ENCODE measurements around the gene SPRR5. TPM values are rescaled to one million over a fixed set of nuclear protein-coding genes. Genes with fewer than 3 reads are reported as not detected.

The SPRR5 gene
- total and polyA plus RNA-seq, 2 of the 4 experiments (the other 2 are of a cell fraction) = not detected

DNA sequence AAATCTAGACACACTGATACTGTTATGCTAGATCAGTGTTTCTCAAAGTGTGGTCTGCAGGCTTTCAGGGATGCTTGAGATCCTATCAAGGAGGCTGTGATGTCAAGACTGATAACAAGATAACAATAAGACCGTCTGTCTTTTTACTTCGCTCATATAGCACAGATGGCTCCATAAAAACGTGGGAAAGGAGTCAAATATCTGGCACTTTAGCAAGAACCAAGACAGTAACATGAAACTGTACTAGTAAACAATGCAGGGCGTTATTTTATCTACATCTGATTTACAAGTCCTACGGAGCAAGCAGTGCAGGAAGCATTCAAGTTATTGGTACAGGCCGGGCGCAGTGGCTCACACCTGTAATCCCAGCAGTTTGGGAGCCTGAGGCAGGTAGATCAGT is 50.9 kb downstream of the SPRR5 start:
- CTCF ChIA-PET = no interaction called here
- TF ChIP-seq FOS (IDR thresholded peaks at IDR 0.05; ENCODE audit: low read depth, low read length) (no peak), BHLHE40 (IDR thresholded peaks at IDR 0.05; ENCODE audit: low read depth, low read length) (no peak), MAZ (IDR thresholded peaks at IDR 0.05; ENCODE audit: borderline replicate concordance, low read depth, low read length) (no peak), CEBPB (IDR thresholded peaks at IDR 0.05; ENCODE audit: low read depth, low read length) (no peak), MAFK (IDR thresholded peaks at IDR 0.05; ENCODE audit: low read depth, low read length) (no peak), RCOR1 (IDR thresholded peaks at IDR 0.05; ENCODE audit: insufficient replicate concordance, low read length) (no peak), NFE2L2 (IDR thresholded peaks at IDR 0.05; ENCODE audit: low read depth, low read length) (no peak), RAD21 (IDR thresholded peaks at IDR 0.05; ENCODE audit: low read length) (no peak), RFX5 (IDR thresholded peaks at IDR 0.05; ENCODE audit: low read depth, low read length) (no peak), USF2 (IDR thresholded peaks at IDR 0.05; ENCODE audit: low read depth, low read length) (no peak), POLR2A (IDR thresholded peaks at IDR 0.05; ENCODE audit: low read depth, low read length) (no peak)
- TF ChIP-seq, protein P1, sequence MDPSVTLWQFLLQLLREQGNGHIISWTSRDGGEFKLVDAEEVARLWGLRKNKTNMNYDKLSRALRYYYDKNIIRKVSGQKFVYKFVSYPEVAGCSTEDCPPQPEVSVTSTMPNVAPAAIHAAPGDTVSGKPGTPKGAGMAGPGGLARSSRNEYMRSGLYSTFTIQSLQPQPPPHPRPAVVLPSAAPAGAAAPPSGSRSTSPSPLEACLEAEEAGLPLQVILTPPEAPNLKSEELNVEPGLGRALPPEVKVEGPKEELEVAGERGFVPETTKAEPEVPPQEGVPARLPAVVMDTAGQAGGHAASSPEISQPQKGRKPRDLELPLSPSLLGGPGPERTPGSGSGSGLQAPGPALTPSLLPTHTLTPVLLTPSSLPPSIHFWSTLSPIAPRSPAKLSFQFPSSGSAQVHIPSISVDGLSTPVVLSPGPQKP (IDR thresholded peaks at IDR 0.05; ENCODE audit: borderline replicate concordance, low read depth, low read length) = no peak
- TF ChIP-seq, protein P2, sequence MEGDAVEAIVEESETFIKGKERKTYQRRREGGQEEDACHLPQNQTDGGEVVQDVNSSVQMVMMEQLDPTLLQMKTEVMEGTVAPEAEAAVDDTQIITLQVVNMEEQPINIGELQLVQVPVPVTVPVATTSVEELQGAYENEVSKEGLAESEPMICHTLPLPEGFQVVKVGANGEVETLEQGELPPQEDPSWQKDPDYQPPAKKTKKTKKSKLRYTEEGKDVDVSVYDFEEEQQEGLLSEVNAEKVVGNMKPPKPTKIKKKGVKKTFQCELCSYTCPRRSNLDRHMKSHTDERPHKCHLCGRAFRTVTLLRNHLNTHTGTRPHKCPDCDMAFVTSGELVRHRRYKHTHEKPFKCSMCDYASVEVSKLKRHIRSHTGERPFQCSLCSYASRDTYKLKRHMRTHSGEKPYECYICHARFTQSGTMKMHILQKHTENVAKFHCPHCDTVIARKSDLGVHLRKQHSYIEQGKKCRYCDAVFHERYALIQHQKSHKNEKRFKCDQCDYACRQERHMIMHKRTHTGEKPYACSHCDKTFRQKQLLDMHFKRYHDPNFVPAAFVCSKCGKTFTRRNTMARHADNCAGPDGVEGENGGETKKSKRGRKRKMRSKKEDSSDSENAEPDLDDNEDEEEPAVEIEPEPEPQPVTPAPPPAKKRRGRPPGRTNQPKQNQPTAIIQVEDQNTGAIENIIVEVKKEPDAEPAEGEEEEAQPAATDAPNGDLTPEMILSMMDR (conservative IDR thresholded peaks at IDR 0.05; ENCODE audit: low read depth, low read length) = no peak
- Histone ChIP-seq H3K9me3 (ENCODE audit: control insufficient read depth, insufficient read depth, low read length) (no peaks in the 10 kb centered on the region), H4K5ac (ENCODE audit: low read depth, low read length) (no peak overlapping the region), H2AK9ac (replicated peaks; ENCODE audit: low read depth, low read length, poor library complexity) (no peak overlapping the region), H2BK120ac (ENCODE audit: low read depth, low read length) (no peak overlapping the region), H2AFZ (replicated peaks; ENCODE audit: low read length, poor library complexity) (no peak overlapping the region), H2BK15ac (ENCODE audit: low read depth, low read length) (no peak overlapping the region), H3K27me3 (ENCODE audit: control insufficient read depth, insufficient read depth, low read length) (no peaks in the 10 kb centered on the region), H3K36me3 (ENCODE audit: control insufficient read depth, insufficient read depth, low read length) (no peaks in the 10 kb centered on the region), H3K9ac (ENCODE audit: low read depth, low read length) (no peak overlapping the region), H4K8ac (ENCODE audit: low read depth in 2 of 2, low read length in 2 of 2) (no peak overlapping the region), H3K9me1 (ENCODE audit: insufficient read depth, low read length) (no peaks in the 10 kb centered on the region), H2BK20ac (ENCODE audit: low read depth, low read length) (no peak overlapping the region), H3K14ac (replicated peaks; ENCODE audit: low read depth, low read length) (no peak overlapping the region), H3K4me3 (ENCODE audit: insufficient read depth, low read depth, low read length) (no peak overlapping the region), H3K4me2 (ENCODE audit: low read depth, low read length) (no peak overlapping the region), H3K4me1 (ENCODE audit: control insufficient read depth, insufficient read depth, low read length) (no peaks in the 10 kb centered on the region), H3K18ac (ENCODE audit: low read depth, low read length) (no peak overlapping the region), H3K79me1 (ENCODE audit: low read depth in 1 of 2, low read length in 2 of 2) (no peaks in the 10 kb centered on the region), H3K23ac (ENCODE audit: low read depth, low read length) (no peak overlapping the region), H2BK5ac (ENCODE audit: low read depth, low read length, poor library complexity, severe bottlenecking) (no peak overlapping the region), H3K27ac (ENCODE audit: insufficient read depth, low read length) (no peak overlapping the region), H4K91ac (ENCODE audit: insufficient read depth, low read depth, low read length) (no peak overlapping the region), H4K20me1 (ENCODE audit: insufficient read depth, low read length) (no peaks in the 10 kb centered on the region), H2AK5ac (ENCODE audit: low read depth, low read length) (no peak overlapping the region), H3K4ac (ENCODE audit: low read depth, low read length) (no peak overlapping the region), H3K56ac (ENCODE audit: extremely low read depth, insufficient read depth, low read length) (no peak overlapping the region)
- POLR2A ChIA-PET (ENCODE audit: unreplicated experiment) = no interaction called here
- dilution Hi-C loops (cut with HindIII; ENCODE audit: low sequenced_read_pairs, unreplicated experiment) = no loop called here
- intact Hi-C loops (cut with micrococcal nuclease) = no loop called here
- ATAC-seq (ENCODE audit: low read depth) (no peak), DNase-seq (no peak)
- in situ Hi-C loops (cut with MboI; ENCODE audit: low sequenced_read_pairs) = no loop called here
- 80% methylated on average over 2 of the region's 7 CpGs; no CpG with 5 or more reads in 1 of the 2 experiments for WGBS, 2 experiments (ENCODE audit: extremely low coverage in 2 of 2, insufficient read length in 1 of 2)
- BruUV-seq (replicated peaks) = no TSS peak

Data from IMR-90 (cell line).